NCI-H2196 (cell line): ENCODE measurements around the gene AKR1A1.
"Not testable (repeated sequence)": the region's sequence is repeated elsewhere in the genome, so short reads cannot be mapped to it uniquely, and the experiment has no call there.

ENCODE experiments used
- DNase-seq: peaks from one replicate; lab custom pipeline; 2025; ENCODE audit not compliant: unreplicated experiment; lab: John Stamatoyannopoulos, UW

The AKR1A1 gene

GRCh38 chr1:45569571-45569961 is 18.9 kb downstream of the AKR1A1 start:
- DNase-seq: no peak

GRCh38 chr1:45569962-45570581 is 19.4 kb downstream of the AKR1A1 start:
- peak; percentile 73 for DNase-seq

GRCh38 chr1:45570631-45571030 is 20.0 kb downstream of the AKR1A1 start:
- no peak for DNase-seq

GRCh38 chr1:45573231-45573804 is 22.7 kb downstream of the AKR1A1 start:
- DNase-seq: no peak

- no peak for DNase-seq
Measured at GRCh38 chr1:45574105-45574626, 23.5 kb downstream of the AKR1A1 start.

- peak; percentile 96 for DNase-seq
Measured at GRCh38 chr1:45583264-45583665, 32.6 kb downstream of the AKR1A1 start.

- DNase-seq: peak; percentile 78
Measured at GRCh38 chr1:45583666-45584350, 33.2 kb downstream of the AKR1A1 start, which contains the start of gene NASP. Gene NASP (plus strand): TSS chr1:45584041. CDS start chr1:45584147, 106 bp downstream.

GRCh38 chr1:45584351-45585109 is 33.9 kb downstream of the AKR1A1 start:
- peak; percentile 95 for DNase-seq

- no peak for DNase-seq
Measured at GRCh38 chr1:45585110-45585426, 34.4 kb downstream of the AKR1A1 start.

GRCh38 chr1:45585496-45586075 is 35.0 kb downstream of the AKR1A1 start:
- no peak for DNase-seq

GRCh38 chr1:45586769-45587168 is 36.1 kb downstream of the AKR1A1 start:
- DNase-seq: no peak

GRCh38 chr1:45589861-45590260 is 39.2 kb downstream of the AKR1A1 start:
- DNase-seq: no peak

GRCh38 chr1:45594412-45594811 is 43.8 kb downstream of the AKR1A1 start:
- DNase-seq: no peak

- DNase-seq: not testable (repeated sequence)
Measured at GRCh38 chr1:45596765-45597164, 46.1 kb downstream of the AKR1A1 start.

- no peak for DNase-seq
Measured at GRCh38 chr1:45604239-45604638, 53.6 kb downstream of the AKR1A1 start.

GRCh38 chr1:45607404-45608074 is 56.9 kb downstream of the AKR1A1 start:
- no peak for DNase-seq

GRCh38 chr1:45608175-45609156 is 57.8 kb downstream of the AKR1A1 start:
- no peak for DNase-seq

GRCh38 chr1:45610589-45611226 is 60.1 kb downstream of the AKR1A1 start:
- no peak for DNase-seq
